Hepatocyte (in vitro differentiated cells): ENCODE data around the gene CSPG4. TPM values are rescaled to one million over a fixed set of nuclear protein-coding genes. Genes with fewer than 3 reads are reported as not detected.
A peak's percentile ranks its signal among the peaks of the same experiment; 100 is the strongest.
"Not testable (repeated sequence)": the region's sequence is repeated elsewhere in the genome, so short reads cannot be mapped to it uniquely, and the experiment has no call there.

Experiments used
- DNase-seq: peaks from one replicate; pipeline ENCODE4 v3.0.0-alpha.2; 2016; ENCODE audit warnings: low spot score
- H2AFZ ChIP-seq: fragments of 200-600 bp; sonication (generic); 2 replicates; pipeline ENCODE4 v1.6.0; 2016; ENCODE audit warnings: antibody characterized with exemption, mild to moderate bottlenecking
- H3K27ac ChIP-seq: fragments of 200-600 bp; sonication (generic); 2 replicates; pipeline ENCODE4 v1.5.1; 2016; ENCODE audit warnings: mild to moderate bottlenecking
- H3K27me3 ChIP-seq: fragments of 200-600 bp; sonication (generic); 2 replicates; pipeline ENCODE4 v1.6.1; 2016
- H3K36me3 ChIP-seq: fragments of 200-600 bp; sonication (generic); replicated peaks from 2 replicates; pipeline ENCODE4 v1.5.1; 2016; ENCODE audit warnings: low read depth; ENCODE audit not compliant: insufficient read depth
- H3K4me1 ChIP-seq: fragments of 200-600 bp; sonication (generic); 2 replicates; pipeline ENCODE4 v1.5.1; 2016; ENCODE audit warnings: mild to moderate bottlenecking, moderate library complexity; ENCODE audit not compliant: insufficient read depth
- H3K4me2 ChIP-seq: fragments of 200-600 bp; sonication (generic); 2 replicates; pipeline ENCODE4 v1.6.0; 2016
- H3K4me3 ChIP-seq: fragments of 200-600 bp; sonication (generic); 2 replicates; pipeline ENCODE4 v1.5.1; 2016; ENCODE audit warnings: mild to moderate bottlenecking
- H3K79me2 ChIP-seq: fragments of 200-600 bp; sonication (generic); 2 replicates; pipeline ENCODE4 v1.6.0; 2017; ENCODE audit warnings: mild to moderate bottlenecking
- H3K9me2 ChIP-seq: fragments of 200-600 bp; sonication (generic); replicated peaks from 2 replicates; pipeline ENCODE4 v1.6.0; 2017; ENCODE audit warnings: mild to moderate bottlenecking; ENCODE audit not compliant: insufficient read depth
- H3K9me3 ChIP-seq: fragments of 200-600 bp; sonication (generic); 2 replicates; pipeline ENCODE4 v1.5.1; 2016; ENCODE audit warnings: low read depth, mild to moderate bottlenecking
- H4K20me1 ChIP-seq: fragments of 200-600 bp; sonication (generic); 2 replicates; pipeline ENCODE4 v1.6.0; 2016; ENCODE audit warnings: mild to moderate bottlenecking; ENCODE audit not compliant: insufficient read depth, poor library complexity, severe bottlenecking
- EZH2 ChIP-seq: fragments of 200-600 bp; sonication (generic); IDR thresholded peaks from 2 replicates; pipeline ENCODE4 v1.6.1; 2016; ENCODE audit warnings: antibody characterized with exemption, mild to moderate bottlenecking, borderline replicate concordance
- EZH2phosphoT487 ChIP-seq: fragments of 200-600 bp; sonication (generic); IDR thresholded peaks from one replicate; pipeline ENCODE4 v1.6.1; 2018; ENCODE audit warnings: antibody characterized with exemption, mild to moderate bottlenecking, low read depth, moderate library complexity; ENCODE audit not compliant: unreplicated experiment, severe bottlenecking
- WGBS: methylation state at CpG from one replicate; pipeline ENCODE4 v1.1.6; 2016; ENCODE audit warnings: low lambda C conversion rate; ENCODE audit errors: missing lambda C conversion rate; 5-methylcytosine and 5-hydroxymethylcytosine counted together
- polyA plus RNA-seq: library from polyadenylated mRNA; unstranded; fragments of >200 nt; fragmentation: Nextera tagmentation; extraction: Ambion mirVana; gene quantifications from 2 replicates; pipeline ENCODE4 v1.2.1, GENCODE V29; 2016
- total RNA-seq: library from RNA; depleted of rRNA; stranded (reverse); fragments of >200 nt; gene quantifications from 2 replicates; pipeline ENCODE4 v1.2.3, GENCODE V29; 2014
- TF ChIP-seq, protein P1 (sequence below): fragments of 200-600 bp; sonication (generic); IDR thresholded peaks from 2 replicates; pipeline ENCODE4 v1.5.1; 2016; ENCODE audit warnings: antibody characterized with exemption, mild to moderate bottlenecking; ENCODE audit not compliant: poor library complexity

CSPG4 gene
- total and polyA plus RNA-seq, 2 experiments from 2014 or later, result 6.4 to 7.8 TPM

DNA sequence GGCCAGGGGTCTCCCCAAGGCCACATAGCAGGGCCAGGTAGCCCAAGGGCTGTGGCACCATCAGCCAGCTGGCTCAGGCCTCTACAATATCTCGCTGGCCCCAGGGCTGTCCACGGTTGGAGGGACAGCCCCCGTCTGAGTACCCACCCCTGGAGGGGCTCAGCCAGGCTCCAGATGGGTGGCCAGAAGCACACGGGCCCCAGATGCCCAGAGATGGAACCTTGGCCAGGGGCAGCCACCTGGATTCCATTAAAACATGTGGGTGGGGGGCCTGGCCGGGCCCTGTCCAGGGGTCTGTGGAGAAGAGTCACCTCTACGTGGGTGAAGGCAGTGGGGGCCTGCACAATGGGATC is 8.4 kb downstream of the CSPG4 start:
- Histone ChIP-seq H3K9me2 (no peaks in the 10 kb centered on the region), H3K27me3 (no peaks in the 10 kb centered on the region), H4K20me1 (no peaks in the 10 kb centered on the region), H2AFZ (no peak overlapping the region), H3K4me2 (no peak overlapping the region), H3K4me1 (peaks cover 12% of the 10 kb centered on the region), H3K9me3 (no peaks in the 10 kb centered on the region), H3K27ac (no peak overlapping the region), H3K36me3 (no peaks in the 10 kb centered on the region), H3K79me2 (no peaks in the 10 kb centered on the region), H3K4me3 (no peak overlapping the region)
- 72% methylated on average over 6 of the region's 6 CpGs for WGBS
- TF ChIP-seq EZH2phosphoT487 (no peak), EZH2 (no peak)
- TF ChIP-seq, protein P1, sequence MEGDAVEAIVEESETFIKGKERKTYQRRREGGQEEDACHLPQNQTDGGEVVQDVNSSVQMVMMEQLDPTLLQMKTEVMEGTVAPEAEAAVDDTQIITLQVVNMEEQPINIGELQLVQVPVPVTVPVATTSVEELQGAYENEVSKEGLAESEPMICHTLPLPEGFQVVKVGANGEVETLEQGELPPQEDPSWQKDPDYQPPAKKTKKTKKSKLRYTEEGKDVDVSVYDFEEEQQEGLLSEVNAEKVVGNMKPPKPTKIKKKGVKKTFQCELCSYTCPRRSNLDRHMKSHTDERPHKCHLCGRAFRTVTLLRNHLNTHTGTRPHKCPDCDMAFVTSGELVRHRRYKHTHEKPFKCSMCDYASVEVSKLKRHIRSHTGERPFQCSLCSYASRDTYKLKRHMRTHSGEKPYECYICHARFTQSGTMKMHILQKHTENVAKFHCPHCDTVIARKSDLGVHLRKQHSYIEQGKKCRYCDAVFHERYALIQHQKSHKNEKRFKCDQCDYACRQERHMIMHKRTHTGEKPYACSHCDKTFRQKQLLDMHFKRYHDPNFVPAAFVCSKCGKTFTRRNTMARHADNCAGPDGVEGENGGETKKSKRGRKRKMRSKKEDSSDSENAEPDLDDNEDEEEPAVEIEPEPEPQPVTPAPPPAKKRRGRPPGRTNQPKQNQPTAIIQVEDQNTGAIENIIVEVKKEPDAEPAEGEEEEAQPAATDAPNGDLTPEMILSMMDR, result no peak
- no peak for DNase-seq

DNA sequence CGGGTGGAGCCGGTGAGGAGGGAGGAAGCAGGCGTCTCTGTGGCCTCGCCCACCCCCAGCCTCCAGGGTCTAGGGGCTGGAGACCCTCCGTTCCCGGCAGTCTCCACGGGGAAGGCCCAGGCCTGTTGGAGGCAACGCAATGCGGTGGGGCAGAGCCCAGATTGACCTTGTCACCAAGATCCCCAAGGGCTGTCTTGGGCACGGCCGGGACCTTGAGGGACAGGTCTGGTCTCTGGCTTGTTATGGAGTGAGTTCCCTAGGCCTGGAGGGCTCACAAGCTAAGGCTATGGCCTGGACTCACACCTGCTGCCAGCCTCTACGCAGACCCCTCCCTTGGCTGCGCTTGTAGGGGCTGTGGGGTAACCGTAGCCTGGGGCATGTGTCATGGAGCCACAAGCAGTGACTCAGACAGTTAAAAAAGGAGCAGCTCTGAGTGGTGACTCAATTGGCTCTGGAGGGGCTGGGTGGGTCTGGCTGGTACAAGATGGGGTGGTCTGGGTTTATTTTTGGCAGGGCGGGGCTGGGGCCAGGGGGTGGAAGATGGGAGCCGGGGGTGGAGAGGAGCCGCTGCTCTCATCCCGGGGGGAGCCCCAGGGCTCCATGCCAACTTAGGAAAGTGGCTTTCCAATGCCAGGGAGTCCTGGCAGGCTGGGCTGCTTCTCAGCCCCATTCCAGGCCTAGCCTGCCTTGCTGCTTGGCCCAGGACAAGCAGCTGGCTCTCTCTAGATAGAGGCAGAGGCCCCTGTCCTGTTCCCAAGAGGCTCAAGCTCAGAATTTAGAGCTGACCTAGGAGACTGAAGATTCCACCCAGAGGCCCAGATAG is 9.0 kb downstream of the CSPG4 start:
- H3K4me3 ChIP-seq, H3K79me2 ChIP-seq, H3K9me3 ChIP-seq, H3K9me2 ChIP-seq, H3K27me3 ChIP-seq, H2AFZ ChIP-seq, H3K4me2 ChIP-seq, DNase-seq, H3K27ac ChIP-seq, H4K20me1 ChIP-seq, H3K36me3 ChIP-seq: not testable (repeated sequence)
- peaks cover 12% of the 10 kb centered on the region for H3K4me1 ChIP-seq
- WGBS, result 84% methylated on average over 8 of the region's 18 CpGs

DNA sequence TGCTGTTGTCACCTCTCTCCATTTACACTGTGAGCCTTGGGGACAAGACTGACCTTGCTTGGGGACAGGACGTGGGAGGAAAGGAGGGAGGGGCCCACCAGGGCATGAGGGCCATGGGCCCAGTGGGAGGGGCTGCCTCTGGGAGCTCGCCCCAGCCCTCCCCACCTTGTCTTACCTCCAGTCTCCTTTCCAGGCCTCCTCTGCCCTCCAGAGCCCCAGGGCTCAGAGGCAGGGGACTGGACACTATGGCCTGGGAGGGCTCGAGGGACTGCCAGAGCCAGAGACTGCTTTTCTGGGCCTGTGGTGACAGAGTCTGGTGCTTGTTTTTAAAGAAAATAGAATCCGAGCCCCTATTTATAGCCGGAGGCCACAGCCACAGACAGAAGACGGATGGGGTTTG is 10.2 kb downstream of the CSPG4 start:
- Histone ChIP-seq H4K20me1 (no peaks in the 10 kb centered on the region), H2AFZ (no peak overlapping the region), H3K4me1 (peaks cover 12% of the 10 kb centered on the region), H3K79me2 (no peaks in the 10 kb centered on the region), H3K27ac (no peak overlapping the region), H3K4me3 (no peak overlapping the region), H3K9me3 (no peaks in the 10 kb centered on the region), H3K4me2 (no peak overlapping the region), H3K36me3 (no peaks in the 10 kb centered on the region), H3K27me3 (no peaks in the 10 kb centered on the region), H3K9me2 (no peaks in the 10 kb centered on the region)
- 73% methylated on average over 6 of the region's 6 CpGs for WGBS
- no peak for TF ChIP-seq EZH2
- no peak for TF ChIP-seq EZH2phosphoT487
- TF ChIP-seq, protein P1, result no peak
- DNase-seq, result no peak

DNA sequence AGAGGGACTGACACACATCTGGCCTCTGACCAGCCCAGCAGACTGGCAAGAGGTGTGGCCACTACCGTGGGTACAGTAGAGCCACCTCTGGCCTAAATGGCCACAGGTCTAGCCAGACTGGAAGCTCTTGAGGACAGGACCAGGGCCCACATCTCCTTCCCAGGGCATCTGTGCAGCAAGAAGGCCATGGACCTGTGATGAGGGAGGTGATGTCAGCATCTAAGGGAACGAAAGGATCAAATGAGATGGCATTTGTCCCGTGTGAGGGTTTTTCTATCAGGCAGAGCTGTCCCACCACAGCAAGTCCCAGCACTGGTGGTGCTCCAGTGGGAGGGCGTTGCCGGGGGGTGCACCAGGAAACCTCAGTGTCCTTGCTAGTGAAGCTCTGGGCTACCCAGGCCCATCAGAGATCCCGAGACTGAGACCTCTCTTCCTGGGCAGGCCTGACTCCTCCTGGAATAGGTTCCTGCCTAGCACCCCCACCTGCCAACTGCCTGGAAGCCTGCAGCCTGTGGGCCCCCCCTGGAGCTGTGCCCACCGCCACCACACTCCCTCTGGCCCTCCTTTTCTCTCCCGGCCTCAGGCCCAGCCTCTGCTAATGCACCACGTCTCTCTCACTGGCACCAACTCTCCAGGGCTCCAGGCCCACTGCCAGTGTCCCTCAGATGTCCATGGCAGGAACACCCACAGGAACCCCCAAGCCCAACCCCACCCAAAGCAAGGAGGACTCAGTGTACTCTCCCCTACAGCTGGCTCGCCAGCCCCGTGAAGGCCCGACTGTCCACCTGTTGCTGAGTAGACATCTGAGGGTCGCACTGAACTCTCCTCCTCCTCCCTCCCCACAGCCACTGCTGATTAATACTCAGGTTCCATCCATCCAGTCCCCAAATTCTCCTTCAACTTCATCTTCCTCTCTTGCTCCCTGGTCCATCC is 11.3 kb downstream of the CSPG4 start:
- Histone ChIP-seq H3K4me1 (peaks cover 16% of the 10 kb centered on the region), H3K27ac (peak overlapping the region; percentile 66)
- not testable (repeated sequence) for H3K4me3 ChIP-seq, H3K27me3 ChIP-seq, H3K4me2 ChIP-seq, DNase-seq, H3K9me2 ChIP-seq, H3K79me2 ChIP-seq, H2AFZ ChIP-seq, H3K36me3 ChIP-seq, H3K9me3 ChIP-seq, H4K20me1 ChIP-seq
- 92% methylated on average over 11 of the region's 13 CpGs for WGBS

DNA sequence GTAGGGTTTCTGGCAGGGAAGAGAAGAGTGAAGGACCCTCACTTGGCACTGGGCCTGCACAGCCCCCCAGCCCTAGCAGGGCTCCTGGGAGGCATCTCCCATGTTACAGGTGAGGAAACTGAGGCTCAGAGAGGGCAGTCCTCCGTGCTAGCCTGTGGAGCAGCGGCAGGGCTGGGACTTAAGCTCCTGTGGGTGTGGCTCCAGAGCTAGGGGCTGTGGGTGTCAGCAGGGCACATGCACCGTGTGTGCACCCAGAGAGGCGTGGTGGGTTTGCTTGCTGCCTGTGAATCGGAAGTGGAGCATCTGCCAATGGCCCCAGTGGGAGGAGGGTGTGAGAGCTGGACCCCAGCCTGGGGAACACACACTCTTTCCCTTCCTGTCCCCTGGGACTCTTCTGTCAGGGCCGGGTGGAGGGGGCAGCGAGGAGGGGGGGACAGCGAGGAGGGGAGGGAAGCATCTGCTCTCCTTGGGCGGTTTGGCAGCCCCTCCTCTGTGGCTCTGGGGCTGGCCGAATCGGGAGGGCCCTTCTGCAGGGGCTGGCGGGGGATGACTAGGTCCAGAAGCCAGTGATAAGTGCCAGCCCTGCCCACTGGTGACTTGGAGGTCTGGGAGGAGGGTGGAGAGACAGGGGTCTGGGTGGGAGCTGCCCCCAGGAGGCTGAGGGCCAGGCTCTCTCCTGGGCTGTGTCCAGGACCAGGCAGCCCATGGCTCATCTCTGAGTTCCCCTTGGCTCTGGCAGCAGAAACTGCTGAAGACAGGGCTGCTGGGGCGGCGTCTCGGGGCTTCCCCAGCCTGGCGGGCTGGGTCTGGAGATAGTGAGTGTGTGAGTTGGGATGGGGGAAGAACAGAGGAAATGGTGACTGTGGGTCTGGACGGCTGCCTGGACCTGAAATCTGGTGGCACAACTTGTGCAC is 12.4 kb downstream of the CSPG4 start:
- H3K9me3 ChIP-seq, H3K4me3 ChIP-seq, H4K20me1 ChIP-seq, H3K9me2 ChIP-seq, H3K36me3 ChIP-seq, H2AFZ ChIP-seq, H3K79me2 ChIP-seq, H3K27me3 ChIP-seq: not testable (repeated sequence)
- Histone ChIP-seq H3K4me2 (peak overlapping the region; percentile 41), H3K27ac (peak overlapping the region; percentile 66), H3K4me1 (peaks cover 20% of the 10 kb centered on the region)
- WGBS, result 44% methylated on average over 7 of the region's 17 CpGs
- DNase-seq, result peak; percentile 69

DNA sequence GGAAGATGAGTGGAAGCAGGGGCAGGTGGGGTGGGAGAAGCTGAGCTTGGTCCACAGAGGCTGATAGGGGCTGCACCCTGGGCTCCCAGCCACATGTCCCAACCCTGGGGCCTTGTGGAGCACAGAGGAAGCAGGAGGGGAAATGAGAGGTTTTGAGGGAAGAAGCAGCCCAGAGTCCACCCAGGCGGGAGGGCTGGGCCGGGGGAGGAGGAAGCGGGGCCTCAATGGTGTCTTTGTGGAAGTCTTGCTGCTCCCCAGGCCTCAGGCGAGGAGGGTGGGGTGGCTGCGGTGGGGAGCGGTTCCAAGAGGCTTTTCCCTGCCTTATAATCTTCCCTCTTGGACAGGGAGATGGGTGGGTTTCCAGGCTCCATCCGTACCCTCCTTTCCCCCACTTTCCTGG is 13.1 kb downstream of the CSPG4 start:
- not testable (repeated sequence) for H3K4me2 ChIP-seq, H3K4me3 ChIP-seq, H3K27me3 ChIP-seq, H3K36me3 ChIP-seq, H3K9me3 ChIP-seq, H2AFZ ChIP-seq, H3K79me2 ChIP-seq, DNase-seq, H4K20me1 ChIP-seq, H3K9me2 ChIP-seq
- H3K4me1 ChIP-seq, result peaks cover 27% of the 10 kb centered on the region
- 94% methylated on average over 2 of the region's 7 CpGs for WGBS
- peak overlapping the region; percentile 20 for H3K27ac ChIP-seq
